Stimulated activated naive B cell treated with anti-CD40 and anti-IgM and Interleukin-4, amounts not matched to agents 10 μg/mL and 1 μg/mL and 100 μg/mL, for 72 hours (primary cell): ENCODE measurements around the gene FAM131C.

Experiments used
- ATAC-seq, 2 donors: fragments of 150-1000 bp; cut with Tn5 transposase; replicated peaks; 2 replicates each; pipeline ENCODE4 v1.10.0; 2021; ENCODE audit warnings: moderate library complexity in 1 of 2
- DNase-seq: peaks from one replicate; pipeline ENCODE4 v3.0.0; 2021
- H3K27ac Mint-ChIP-seq: one replicate; pipeline ENCODE4 v1.8.0; 2022; ENCODE audit warnings: mild to moderate bottlenecking, mixed read lengths
- H3K27me3 Mint-ChIP-seq, 2 donors: one replicate each; pipeline ENCODE4 v1.8.0; 2022; ENCODE audit warnings: mixed read lengths in 2 of 2
- H3K36me3 Mint-ChIP-seq, 2 donors: one replicate each; pipeline ENCODE4 v1.8.0; 2022; ENCODE audit warnings: mixed read lengths in 2 of 2, mild to moderate bottlenecking in 1 of 2
- H3K4me1 Mint-ChIP-seq, 2 donors: one replicate each; pipeline ENCODE4 v1.8.0; 2022; ENCODE audit warnings: mixed read lengths in 2 of 2, mild to moderate bottlenecking in 1 of 2
- H3K4me3 Mint-ChIP-seq, 2 donors: one replicate each; pipeline ENCODE4 v1.8.0; 2022; ENCODE audit warnings: mild to moderate bottlenecking in 2 of 2, mixed read lengths in 2 of 2, moderate library complexity in 1 of 2
- H3K9me3 Mint-ChIP-seq, 2 donors: one replicate each; pipeline ENCODE4 v1.8.0; 2022; ENCODE audit warnings: mixed read lengths in 2 of 2, mild to moderate bottlenecking in 1 of 2

The FAM131C gene

DNA sequence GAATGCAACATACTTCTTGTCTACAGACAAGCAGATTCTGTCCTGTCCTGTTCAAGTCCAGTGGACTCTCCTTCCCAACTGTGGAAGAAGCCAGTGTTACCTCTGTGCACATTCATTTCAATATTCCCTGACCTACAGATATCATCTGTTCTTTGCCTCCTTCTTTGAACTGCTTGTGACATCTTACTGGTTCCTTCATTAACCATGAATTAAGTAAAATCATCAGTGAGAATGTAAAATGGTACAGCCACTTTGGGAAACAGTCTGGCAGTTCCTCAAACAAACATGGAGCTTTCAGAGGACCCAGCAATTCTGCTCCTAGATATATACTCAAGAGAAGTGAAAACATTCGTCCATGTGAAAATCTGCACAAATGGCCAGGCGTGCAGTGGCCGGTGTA lies 62.6 kb downstream of the FAM131C start:
- H3K4me3 Mint-ChIP-seq: no peak overlapping the region
- DNase-seq (no peak), ATAC-seq (no peak)
- H3K9me3 Mint-ChIP-seq: no peaks in the 10 kb centered on the region
- peaks cover 0 to 4% of the 10 kb centered on the region in 2 donors for H3K27me3 Mint-ChIP-seq
- no peaks in the 10 kb centered on the region for H3K36me3 Mint-ChIP-seq
- H3K4me1 Mint-ChIP-seq: peaks cover 40 to 60% of the 10 kb centered on the region in 2 donors
- no peak overlapping the region for H3K27ac Mint-ChIP-seq

DNA sequence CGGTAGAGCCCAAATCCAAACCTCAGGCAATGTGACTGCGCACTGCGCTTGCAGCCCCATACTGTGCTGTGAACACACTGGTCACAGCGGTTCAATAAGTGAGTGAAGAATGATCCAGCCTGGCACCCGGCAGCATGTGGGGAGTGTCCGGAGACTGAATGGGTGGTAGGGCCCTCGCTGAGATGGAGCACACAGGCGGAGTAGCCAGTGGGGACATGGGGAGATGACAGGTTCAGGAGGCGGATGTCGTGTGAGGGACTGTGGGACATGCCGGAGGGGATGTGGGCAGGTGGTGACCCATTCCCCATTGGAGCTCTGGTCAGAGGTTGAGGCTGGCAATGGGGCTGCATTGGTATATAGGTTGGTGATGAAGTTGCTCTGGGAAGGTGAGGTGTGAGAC lies 63.8 kb downstream of the FAM131C start:
- Mint-ChIP-seq H3K27me3 (no peaks in the 10 kb centered on the region), H3K4me3 (no peak overlapping the region), H3K36me3 (no peaks in the 10 kb centered on the region), H3K4me1 (peaks cover 38 to 59% of the 10 kb centered on the region in 2 donors), H3K9me3 (no peaks in the 10 kb centered on the region), H3K27ac (no peak overlapping the region)
- DNase-seq: no peak
- no peak for ATAC-seq

DNA sequence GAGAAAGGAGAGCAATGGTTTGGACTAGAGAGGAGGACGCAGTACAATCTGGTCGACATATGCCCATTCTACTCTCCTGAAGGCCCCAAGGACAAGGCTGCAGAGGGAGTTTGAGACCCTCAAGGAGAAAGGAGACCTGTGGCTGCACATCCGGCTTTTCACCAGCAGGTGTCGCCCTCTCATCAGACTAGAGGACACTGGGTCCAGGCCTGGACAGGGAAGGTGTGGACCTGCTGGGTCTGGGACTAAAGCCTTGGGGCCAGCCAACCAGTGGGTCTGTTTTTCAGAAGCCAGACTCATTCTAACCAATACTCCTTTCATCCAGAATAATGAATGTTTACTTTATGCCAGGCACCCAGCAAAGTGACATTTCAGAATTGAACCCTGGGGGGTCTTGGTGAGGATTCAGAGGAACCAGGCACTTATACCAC lies 64.4 kb downstream of the FAM131C start:
- H3K9me3 Mint-ChIP-seq: no peaks in the 10 kb centered on the region
- peak; percentile 48 for DNase-seq
- no peaks in the 10 kb centered on the region for H3K27me3 Mint-ChIP-seq
- no peak overlapping the region for H3K27ac Mint-ChIP-seq
- H3K4me3 Mint-ChIP-seq: no peak overlapping the region
- peak in 1 of 2 donors; percentile 35 for ATAC-seq
- H3K4me1 Mint-ChIP-seq: peaks cover 31 to 52% of the 10 kb centered on the region in 2 donors
- H3K36me3 Mint-ChIP-seq: no peaks in the 10 kb centered on the region
